Testis (tissue), 3 donors: ENCODE results near the gene SUSD3. TPM values are rescaled to one million over a fixed set of nuclear protein-coding genes. Genes with fewer than 3 reads are reported as not detected.
A peak's percentile ranks its signal among the peaks of the same experiment; 100 is the strongest.

Source experiments
- DNase-seq: peaks from one replicate; pipeline ENCODE4 v3.0.0-alpha.2; 2019
- H3K27ac ChIP-seq, 2 donors: fragments of 200-600 bp; sonication (generic); one replicate each; pipeline ENCODE4 v1.5.1; 2019
- H3K27me3 ChIP-seq: fragments of 200-600 bp; sonication (generic); one replicate; pipeline ENCODE4 v1.5.1; 2019
- H3K36me3 ChIP-seq: fragments of 200-600 bp; sonication (generic); one replicate; pipeline ENCODE4 v1.5.1; 2017; ENCODE audit warnings: low read depth; ENCODE audit errors: missing control alignments
- H3K4me1 ChIP-seq: fragments of 200-600 bp; sonication (generic); one replicate; pipeline ENCODE4 v1.5.1; 2019
- H3K4me3 ChIP-seq, 2 donors: fragments of 200-600 bp; sonication (generic); one replicate each; pipeline ENCODE4 v1.5.1; 2017 to 2019
- H3K9me3 ChIP-seq: fragments of 200-600 bp; sonication (generic); one replicate; pipeline ENCODE4 v1.5.1; 2017
- POLR2A ChIP-seq: fragments of 450-650 bp; IDR thresholded peaks from one replicate; pipeline ENCODE4 v1.6.1; 2017; ENCODE audit warnings: antibody characterized with exemption, mild to moderate bottlenecking, moderate library complexity
- WGBS, 2 donors: methylation state at CpG; one replicate each; pipeline ENCODE4 v1.1.5; 2018; 5-methylcytosine and 5-hydroxymethylcytosine counted together
- intact Hi-C: fragments of 100-400 bp; cut with DNase I; formaldehyde crosslinking; loops from one replicate; pipeline ENCODE4 v1.15.1; 2023; ENCODE audit warnings: low total_unique reads
- polyA plus RNA-seq: library from polyadenylated mRNA; stranded (reverse); fragments of 350-450 nt; fragmentation: Illumina TruSeq; extraction: RNeasy Lipid Tissue Mini Kit (QIAGEN cat#74804); gene quantifications from one replicate; pipeline ENCODE4 v1.2.3, GENCODE V29; 2014; ENCODE audit warnings: low read depth, low replicate concordance; ENCODE audit not compliant: insufficient read depth
- total RNA-seq, 2 donors: library from RNA; depleted of rRNA; stranded (reverse); fragments of >200 nt; gene quantifications; one replicate each; pipeline ENCODE4 v1.2.3, GENCODE V29; 2016
- TF ChIP-seq, protein P1 (sequence below), 3 experiments: fragments of 450-650 bp in 2 of 3; fragments of 200-600 bp in 1 of 3; sonication (generic) in 1 of 3; IDR thresholded peaks; one replicate each; pipeline ENCODE4 v1.5.1; 2016 to 2019; ENCODE audit warnings: antibody characterized with exemption in 3 of 3, mild to moderate bottlenecking in 2 of 3, moderate library complexity in 1 of 3

The SUSD3 gene
- total and polyA plus RNA-seq, 3 donors from 2014 or later: 172 to 537 (median 282) TPM

- Histone ChIP-seq H3K9me3 (no peaks in the 10 kb centered on the region), H3K27ac (peak overlapping the region in 1 of 2 donors; percentile 50), H3K4me3 (no peak overlapping the region), H3K27me3 (no peaks in the 10 kb centered on the region), H3K36me3 (no peaks in the 10 kb centered on the region), H3K4me1 (peaks cover 49% of the 10 kb centered on the region)
- 64 to 69% methylated on average over 8 to 12 of the region's 12 CpGs for WGBS, 2 donors
- intact Hi-C loops: loop anchor here (10.0 kb wide), 1 partner anchor 60 kb away; no protein-coding TSS in a partner anchor
- no peak for DNase-seq
- no peak for TF ChIP-seq POLR2A
- TF ChIP-seq, protein P1, sequence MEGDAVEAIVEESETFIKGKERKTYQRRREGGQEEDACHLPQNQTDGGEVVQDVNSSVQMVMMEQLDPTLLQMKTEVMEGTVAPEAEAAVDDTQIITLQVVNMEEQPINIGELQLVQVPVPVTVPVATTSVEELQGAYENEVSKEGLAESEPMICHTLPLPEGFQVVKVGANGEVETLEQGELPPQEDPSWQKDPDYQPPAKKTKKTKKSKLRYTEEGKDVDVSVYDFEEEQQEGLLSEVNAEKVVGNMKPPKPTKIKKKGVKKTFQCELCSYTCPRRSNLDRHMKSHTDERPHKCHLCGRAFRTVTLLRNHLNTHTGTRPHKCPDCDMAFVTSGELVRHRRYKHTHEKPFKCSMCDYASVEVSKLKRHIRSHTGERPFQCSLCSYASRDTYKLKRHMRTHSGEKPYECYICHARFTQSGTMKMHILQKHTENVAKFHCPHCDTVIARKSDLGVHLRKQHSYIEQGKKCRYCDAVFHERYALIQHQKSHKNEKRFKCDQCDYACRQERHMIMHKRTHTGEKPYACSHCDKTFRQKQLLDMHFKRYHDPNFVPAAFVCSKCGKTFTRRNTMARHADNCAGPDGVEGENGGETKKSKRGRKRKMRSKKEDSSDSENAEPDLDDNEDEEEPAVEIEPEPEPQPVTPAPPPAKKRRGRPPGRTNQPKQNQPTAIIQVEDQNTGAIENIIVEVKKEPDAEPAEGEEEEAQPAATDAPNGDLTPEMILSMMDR (IDR thresholded peaks at IDR 0.05): no peak
Observed at GRCh38 chr9:93064392-93065134, 6.1 kb downstream of the SUSD3 start.

DNA sequence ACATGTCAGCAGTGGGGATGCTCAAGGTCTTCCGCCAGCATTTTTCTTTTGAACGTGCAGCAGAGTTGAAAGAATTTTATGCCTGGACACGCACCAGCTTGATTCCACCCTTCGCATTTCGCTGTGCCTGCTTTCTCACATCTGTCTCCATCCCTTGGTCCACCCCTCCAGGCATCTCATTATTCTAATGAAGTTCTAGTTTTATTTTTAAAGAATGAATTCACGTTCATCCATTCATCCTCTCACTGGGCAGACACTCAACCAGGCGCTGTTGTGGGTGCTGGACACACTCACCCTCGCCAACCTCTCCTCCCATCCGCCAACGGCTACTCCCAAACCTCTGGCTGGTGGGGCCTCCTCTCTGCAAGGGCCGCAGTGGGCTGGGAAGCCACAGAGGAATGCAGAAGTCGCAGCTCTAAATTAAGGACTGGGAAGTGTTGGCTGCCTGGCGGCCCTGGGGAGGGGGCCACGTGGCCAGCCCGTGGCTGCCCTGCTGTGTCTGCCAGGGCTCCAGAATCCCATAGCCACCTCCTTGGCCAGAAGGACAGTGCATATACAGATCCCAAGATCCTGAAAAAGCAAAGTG, 6.7 kb downstream of the SUSD3 start:
- Histone ChIP-seq H3K4me3 (no peak overlapping the region), H3K27ac (no peak overlapping the region), H3K4me1 (peaks cover 47% of the 10 kb centered on the region), H3K36me3 (no peaks in the 10 kb centered on the region), H3K9me3 (no peaks in the 10 kb centered on the region), H3K27me3 (no peaks in the 10 kb centered on the region)
- 60 to 81% methylated on average over 8 to 15 of the region's 15 CpGs for WGBS, 2 donors
- no peak for TF ChIP-seq POLR2A
- TF ChIP-seq, protein P1 (IDR thresholded peaks at IDR 0.05): no peak
- intact Hi-C loops: loop anchor here (10.0 kb wide), 1 partner anchor 60 kb away; no protein-coding TSS in a partner anchor
- no peak for DNase-seq

DNA sequence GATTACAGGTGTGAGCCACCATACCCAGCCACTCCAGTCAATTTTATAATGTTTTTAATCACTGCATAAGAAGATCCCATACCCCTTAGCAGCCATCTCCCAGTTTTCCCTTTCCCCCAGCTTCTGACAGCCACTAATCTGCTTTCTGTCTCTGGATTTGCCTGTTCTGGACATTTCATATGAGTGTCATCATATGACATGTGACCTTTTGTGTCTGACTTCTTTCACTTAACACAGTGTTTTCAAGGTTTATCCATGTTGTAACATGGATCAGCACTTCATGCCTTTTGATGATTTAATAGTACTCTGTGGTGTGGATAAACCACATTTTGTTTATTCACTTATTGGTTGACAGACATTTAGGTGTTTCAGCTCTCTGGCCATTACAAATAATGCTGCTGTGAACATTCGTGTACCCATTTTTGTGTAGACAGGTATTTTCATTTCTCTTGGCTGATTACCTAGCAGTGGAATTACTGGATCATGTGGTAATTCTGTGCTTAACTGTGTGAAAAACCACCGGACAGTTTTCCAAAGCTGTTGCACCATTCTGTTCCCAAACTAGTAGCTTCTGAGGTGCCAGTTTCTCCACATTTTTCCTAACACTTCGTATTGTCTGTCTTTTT, 8.6 kb downstream of the SUSD3 start:
- H3K36me3 ChIP-seq: no peaks in the 10 kb centered on the region
- H3K27me3 ChIP-seq: no peaks in the 10 kb centered on the region
- H3K27ac ChIP-seq: no peak overlapping the region
- no peak overlapping the region for H3K4me3 ChIP-seq
- H3K9me3 ChIP-seq: no peaks in the 10 kb centered on the region
- H3K4me1 ChIP-seq: peaks cover 50% of the 10 kb centered on the region
- WGBS, 2 donors: 80 to 90% methylated on average over 3 of the region's 3 CpGs
- TF ChIP-seq, protein P1 (IDR thresholded peaks at IDR 0.05): no peak
- no peak for TF ChIP-seq POLR2A
- no peak for DNase-seq
- intact Hi-C loops: loop anchor here (10.0 kb wide), 1 partner anchor 62 kb away; no protein-coding TSS in a partner anchor

GRCh38 chr9:93068956-93069355, 10.5 kb downstream of the SUSD3 start:
- H3K9me3 ChIP-seq: no peaks in the 10 kb centered on the region
- TF ChIP-seq POLR2A: no peak
- TF ChIP-seq, protein P1 (IDR thresholded peaks at IDR 0.05): no peak
- no peak for DNase-seq
- H3K27ac ChIP-seq: no peak overlapping the region
- intact Hi-C loops: loop anchor here (10.0 kb wide), 1 partner anchor 64 kb away; no protein-coding TSS in a partner anchor
- H3K4me1 ChIP-seq: peaks cover 39% of the 10 kb centered on the region
- no peaks in the 10 kb centered on the region for H3K27me3 ChIP-seq
- WGBS, 2 donors: 80 to 86% methylated on average over 4 of the region's 4 CpGs
- H3K4me3 ChIP-seq: no peak overlapping the region
- no peaks in the 10 kb centered on the region for H3K36me3 ChIP-seq
